Activated T-cell treated with anti-CD3 and anti-CD28 coated beads for 4 hours (primary cell): ENCODE data around the gene SH3PXD2A.
"Not testable (repeated sequence)": the region's sequence is repeated elsewhere in the genome, so short reads cannot be mapped to it uniquely, and the experiment has no call there.

Experiments used
- DNase-seq: peaks from one replicate; pipeline ENCODE4 v3.0.0-alpha.2; 2020

Gene SH3PXD2A

GRCh38 chr10:103847909-103848468, 7.4 kb downstream of the SH3PXD2A start:
- no peak for DNase-seq

- DNase-seq, result no peak
Measured at GRCh38 chr10:103847346-103847745, 8.0 kb downstream of the SH3PXD2A start.

GRCh38 chr10:103845972-103846371, 9.4 kb downstream of the SH3PXD2A start:
- peak; percentile 7 for DNase-seq

GRCh38 chr10:103845346-103845745, 10.0 kb downstream of the SH3PXD2A start:
- not testable (repeated sequence) for DNase-seq

GRCh38 chr10:103843854-103844570, 11.4 kb downstream of the SH3PXD2A start:
- DNase-seq, result no peak

- no peak for DNase-seq
Measured at GRCh38 chr10:103843045-103843444, 12.3 kb downstream of the SH3PXD2A start.

GRCh38 chr10:103842605-103843004, 12.8 kb downstream of the SH3PXD2A start:
- DNase-seq, result no peak

GRCh38 chr10:103841519-103841918, 13.9 kb downstream of the SH3PXD2A start:
- DNase-seq, result no peak

- no peak for DNase-seq
Measured at GRCh38 chr10:103840740-103841070, 14.7 kb downstream of the SH3PXD2A start.

GRCh38 chr10:103839872-103840739, 15.3 kb downstream of the SH3PXD2A start:
- no peak for DNase-seq

GRCh38 chr10:103839519-103839871, 15.9 kb downstream of the SH3PXD2A start:
- DNase-seq, result no peak

- DNase-seq, result no peak
Measured at GRCh38 chr10:103838862-103839518, 16.4 kb downstream of the SH3PXD2A start.

- DNase-seq, result no peak
Measured at GRCh38 chr10:103838070-103838395, 17.3 kb downstream of the SH3PXD2A start.

- no peak for DNase-seq
Measured at GRCh38 chr10:103837370-103838069, 17.9 kb downstream of the SH3PXD2A start.

GRCh38 chr10:103836861-103837260, 18.5 kb downstream of the SH3PXD2A start:
- DNase-seq, result no peak

- DNase-seq, result no peak
Measured at GRCh38 chr10:103836273-103836672, 19.1 kb downstream of the SH3PXD2A start.

GRCh38 chr10:103835096-103836050, 20.0 kb downstream of the SH3PXD2A start:
- no peak for DNase-seq

- no peak for DNase-seq
Measured at GRCh38 chr10:103834436-103835095, 20.8 kb downstream of the SH3PXD2A start.

- DNase-seq, result no peak
Measured at GRCh38 chr10:103833731-103834365, 21.5 kb downstream of the SH3PXD2A start.

- no peak for DNase-seq
Measured at GRCh38 chr10:103832806-103833205, 22.6 kb downstream of the SH3PXD2A start.
